DMS79 (cell line): ENCODE results near the gene PADI1.

Experiments used
- DNase-seq: peaks from one replicate; lab custom pipeline; 2025; lab: John Stamatoyannopoulos, UW

PADI1 gene

GRCh38 chr1:17274186-17275170, 69.5 kb downstream of the PADI1 start:
- peak; percentile 48 for DNase-seq

DNA sequence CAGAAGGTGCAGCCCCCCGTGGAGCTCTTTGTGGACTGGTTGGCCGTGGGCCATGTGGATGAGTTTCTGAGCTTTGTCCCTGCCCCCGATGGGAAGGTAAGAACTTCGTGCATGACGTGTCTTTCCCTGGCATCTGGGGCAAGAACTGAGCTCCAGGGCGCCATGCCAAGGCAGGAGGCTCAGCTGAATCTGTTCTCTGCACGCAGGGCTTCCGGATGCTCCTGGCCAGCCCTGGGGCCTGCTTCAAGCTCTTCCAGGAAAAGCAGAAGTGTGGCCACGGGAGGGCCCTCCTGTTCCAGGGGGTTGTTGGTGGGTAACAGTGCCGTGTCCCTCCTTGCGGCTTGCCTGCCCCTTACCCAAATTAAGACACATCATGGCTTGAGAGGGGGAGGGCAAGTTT, 71.6 kb downstream of the PADI1 start:
- no peak for DNase-seq

GRCh38 chr1:17277511-17278159, 72.7 kb downstream of the PADI1 start:
- DNase-seq: no peak

DNA sequence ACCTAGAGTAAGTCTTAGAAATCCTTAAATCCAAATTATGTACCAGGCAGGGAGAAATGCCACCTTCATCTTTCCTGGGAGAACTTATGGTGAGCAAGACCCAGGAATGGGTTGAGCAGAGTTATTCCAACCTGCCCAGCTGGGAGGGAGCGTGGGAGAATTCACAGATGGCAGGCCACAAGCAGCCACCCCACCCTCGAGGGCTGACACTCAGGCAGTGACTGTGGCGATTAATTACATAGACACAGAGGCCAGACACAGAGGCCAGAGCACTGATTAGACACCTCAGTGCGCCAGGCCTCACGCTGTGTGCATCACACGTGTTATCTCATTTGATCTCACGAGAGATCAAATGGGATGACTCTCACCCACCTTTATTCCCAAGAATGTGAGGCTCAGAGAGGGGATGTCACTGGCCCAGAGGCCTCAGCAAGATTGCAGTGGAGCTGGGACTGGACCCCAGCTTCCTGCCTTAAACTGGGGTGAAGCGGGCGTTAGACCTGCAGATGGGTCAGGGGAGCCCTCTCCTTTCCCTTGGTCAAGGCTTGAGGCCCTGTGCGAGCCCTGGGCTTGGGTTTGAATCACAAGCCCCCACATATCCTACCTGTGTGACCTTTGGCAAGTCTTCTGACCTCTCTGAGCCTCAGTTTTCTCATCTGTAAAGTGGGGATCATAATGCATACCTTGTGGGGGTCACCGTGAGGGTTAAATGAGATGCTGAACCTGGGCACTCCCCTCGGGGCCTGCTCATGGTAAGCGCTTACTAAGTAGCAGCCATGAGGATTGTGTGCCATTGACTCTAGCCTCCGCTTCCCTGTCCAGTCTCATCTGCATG, 74.3 kb downstream of the PADI1 start:
- DNase-seq: no peak

GRCh38 chr1:17280436-17280835, 75.5 kb downstream of the PADI1 start:
- no peak for DNase-seq

DNA sequence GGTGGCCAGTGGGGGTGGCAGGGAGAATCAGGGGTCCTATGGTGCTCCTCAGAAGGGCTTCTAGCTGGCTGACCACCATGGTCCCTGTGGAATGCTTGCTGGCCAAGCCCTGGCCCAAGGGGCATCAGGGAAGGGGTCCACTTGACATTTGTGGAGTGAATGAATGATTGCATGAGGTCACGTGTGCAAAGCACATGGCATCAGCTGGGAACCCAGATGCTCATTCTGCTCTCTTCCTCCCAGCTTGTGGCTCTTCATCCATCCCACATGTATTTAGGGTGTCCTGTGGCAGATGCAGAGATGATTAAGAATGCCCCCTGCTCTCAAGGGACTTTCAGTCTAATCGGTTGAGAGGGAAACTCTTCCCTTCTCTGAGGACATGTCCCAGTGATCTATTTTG, 76.0 kb downstream of the PADI1 start:
- DNase-seq: no peak

DNA sequence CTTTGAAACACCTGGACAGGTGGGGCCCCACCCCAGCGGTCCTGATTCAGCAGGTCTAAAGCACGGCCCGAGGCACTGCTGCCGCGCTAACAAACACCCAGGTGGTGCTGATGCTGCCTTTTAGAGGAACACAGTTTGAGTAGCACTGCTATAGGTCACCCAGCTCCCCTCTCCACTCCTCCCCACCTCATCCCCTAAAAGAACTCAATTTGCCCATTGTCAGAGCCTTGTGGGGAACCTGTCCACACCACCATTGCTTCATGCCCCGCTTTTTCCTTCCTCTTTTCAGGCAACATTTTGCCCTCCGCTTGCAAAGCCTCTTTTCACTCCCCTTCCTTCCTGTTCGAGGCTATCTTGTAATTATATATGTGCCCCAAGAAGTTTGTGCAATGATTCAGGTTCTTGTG, 76.8 kb downstream of the PADI1 start:
- no peak for DNase-seq

GRCh38 chr1:17282836-17283235, 77.9 kb downstream of the PADI1 start:
- no peak for DNase-seq

GRCh38 chr1:17286646-17287045, 81.7 kb downstream of the PADI1 start:
- no peak for DNase-seq

DNA sequence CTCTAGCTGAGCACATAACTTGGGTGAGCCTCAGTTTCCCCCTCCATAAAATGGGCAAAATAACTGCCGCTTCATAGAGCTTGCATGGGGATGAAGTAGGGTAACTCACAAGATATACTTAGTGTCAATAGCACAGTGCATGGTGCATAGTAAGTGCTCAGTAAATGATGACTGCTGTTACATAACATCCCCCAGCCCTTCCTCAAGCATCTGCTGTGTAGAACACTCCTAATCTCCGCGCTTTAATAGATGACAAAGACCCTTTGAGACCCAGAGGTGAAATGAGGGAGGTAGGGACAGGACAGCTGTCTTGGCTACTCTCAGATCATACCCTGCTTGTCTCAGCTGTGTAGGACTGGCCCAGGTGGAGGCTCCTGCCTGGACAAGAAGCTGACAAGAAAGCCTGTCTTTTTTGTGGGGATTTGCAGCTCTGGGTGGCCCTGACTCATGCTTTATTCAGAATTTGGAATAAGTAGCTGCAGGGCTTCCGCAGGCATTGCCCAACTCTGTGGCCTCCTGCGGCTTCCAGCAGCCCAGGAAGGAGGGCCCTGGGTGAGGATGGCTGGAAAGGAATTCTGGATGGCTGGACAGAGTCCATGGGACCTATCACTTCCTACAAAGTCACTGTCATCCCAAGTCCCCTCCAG, 82.3 kb downstream of the PADI1 start:
- no peak for DNase-seq

DNA sequence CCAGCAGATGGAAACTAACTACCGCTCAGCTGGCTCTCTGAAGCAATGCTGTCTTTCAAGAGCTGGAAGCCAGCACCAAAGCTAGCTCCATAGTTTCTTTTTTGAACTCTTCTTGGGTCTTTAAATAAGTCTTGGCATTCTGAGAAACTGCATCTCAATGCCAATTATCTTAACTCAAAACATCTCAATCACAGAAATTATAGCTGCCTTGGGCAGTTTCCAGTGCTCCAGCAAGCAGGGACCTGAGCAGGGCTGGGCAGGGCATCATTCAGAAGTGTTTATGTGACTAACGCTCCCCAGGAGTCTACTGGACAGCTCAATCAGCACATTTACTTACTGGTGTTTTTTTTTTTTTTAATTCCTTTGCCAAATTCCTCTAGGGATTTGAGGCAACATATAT, 84.8 kb downstream of the PADI1 start:
- DNase-seq: no peak

GRCh38 chr1:17290553-17290952, 85.6 kb downstream of the PADI1 start:
- DNase-seq: no peak

DNA sequence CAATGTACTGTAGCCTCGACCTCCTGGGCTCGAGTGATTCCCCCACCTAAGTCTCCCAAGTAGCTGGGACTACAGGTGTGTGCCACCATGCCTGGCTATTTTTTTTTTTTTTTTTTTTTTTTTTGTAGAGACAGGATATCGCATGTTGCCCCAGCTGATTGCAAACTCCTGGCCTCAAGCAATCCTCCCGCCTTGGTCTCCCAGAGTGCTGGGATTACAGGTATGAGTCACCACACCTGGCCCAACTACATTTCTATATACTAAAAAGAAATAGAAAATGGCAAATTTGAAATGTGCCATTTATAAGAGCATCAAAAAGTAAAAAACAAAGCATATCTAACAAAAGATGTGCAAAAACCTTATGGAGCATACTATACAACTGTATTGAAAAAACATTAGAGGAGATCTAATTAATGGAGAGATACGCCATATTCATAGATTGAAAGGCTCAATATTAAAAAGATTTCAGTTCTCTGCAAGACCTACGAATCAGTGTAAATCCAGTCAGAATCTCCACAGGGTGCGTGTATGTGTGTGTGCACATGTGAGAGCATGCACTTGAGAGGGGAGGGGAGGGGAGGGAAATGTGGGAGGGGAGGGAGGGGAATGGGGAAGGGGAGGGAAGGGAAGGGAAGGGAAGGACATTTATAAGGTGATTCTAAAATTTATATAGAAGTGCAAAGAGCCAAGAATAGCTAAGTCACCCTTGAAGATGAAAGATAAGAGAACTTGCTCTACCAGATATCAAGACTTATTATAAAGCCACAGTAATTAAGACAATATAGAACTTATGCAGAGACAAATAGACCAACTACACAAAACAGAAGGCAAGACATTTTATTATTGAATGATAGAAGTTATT, 87.6 kb downstream of the PADI1 start:
- DNase-seq: no peak

GRCh38 chr1:17293681-17294425, 88.9 kb downstream of the PADI1 start:
- no peak for DNase-seq

DNA sequence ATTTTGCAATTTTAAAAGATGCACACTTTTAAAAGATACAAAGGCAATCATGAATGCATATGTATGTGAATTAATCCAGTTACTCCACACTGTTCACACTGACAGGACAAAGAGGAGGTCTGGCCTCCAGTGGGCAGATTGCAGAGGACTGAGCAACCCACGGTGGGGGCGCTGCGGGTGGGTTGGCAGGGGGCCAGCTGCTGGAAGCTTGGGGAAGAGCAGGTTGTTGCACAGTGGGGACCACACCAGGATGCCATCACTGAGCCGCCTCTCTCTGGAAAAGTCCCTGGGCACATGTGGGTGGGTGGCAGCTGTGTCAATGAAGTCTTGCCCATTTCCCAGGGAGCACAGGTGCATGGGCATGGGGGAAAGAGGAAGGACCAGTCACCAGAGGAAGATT, 90.4 kb downstream of the PADI1 start:
- no peak for DNase-seq
